Stomach (tissue), 9 donors: ENCODE data around the gene SIM2. TPM values are rescaled to one million over a fixed set of nuclear protein-coding genes. Genes with fewer than 3 reads are reported as not detected.

Experiments used
- DNase-seq, 2 donors: peaks; one replicate each; pipeline versions ENCODE4 v3.0.0 to v3.0.0-alpha.2; 2013 to 2019
- H3K27ac ChIP-seq, 5 donors: fragments of 200-600 bp in 4 of 5; sonication (generic) in 4 of 5; one replicate each; pipeline ENCODE4 v1.5.1; 2013 to 2019; ENCODE audit warnings: mild to moderate bottlenecking in 1 of 5, moderate library complexity in 1 of 5
- H3K27me3 ChIP-seq, 3 donors: fragments of 200-600 bp; sonication (generic); one replicate each; pipeline ENCODE4 v1.5.1; 2017 to 2019; ENCODE audit warnings: mixed run types in 1 of 3
- H3K36me3 ChIP-seq, 4 donors: fragments of 200-600 bp; sonication (generic); 1 replicate in 3 of 4; 2 replicates in 1 of 4; pipeline ENCODE4 v1.5.1; 2016 to 2019
- H3K4me1 ChIP-seq, 4 donors: fragments of 200-600 bp; sonication (generic); one replicate each; pipeline ENCODE4 v1.5.1; 2016 to 2019
- H3K4me3 ChIP-seq, 4 donors: fragments of 200-600 bp; sonication (generic) in 3 of 4; one replicate each; pipeline ENCODE4 v1.5.1; 2016 to 2019; ENCODE audit warnings: mild to moderate bottlenecking in 1 of 4
- H3K9me3 ChIP-seq, 4 donors: fragments of 200-600 bp; sonication (generic); one replicate each; pipeline ENCODE4 v1.5.1; 2016 to 2019
- EP300 ChIP-seq: sonication (generic); formaldehyde crosslinking; IDR thresholded peaks from one replicate; pipeline ENCODE4 v1.6.1; 2017; ENCODE audit warnings: antibody characterized with exemption
- POLR2A ChIP-seq, 4 donors: fragments of 450-650 bp; IDR thresholded peaks; one replicate each; pipeline ENCODE4 v1.6.1; 2016; ENCODE audit warnings: antibody characterized with exemption in 4 of 4, control low read depth in 2 of 4, mild to moderate bottlenecking in 1 of 4, moderate library complexity in 1 of 4
- POLR2AphosphoS5 ChIP-seq, 3 donors: sonication (generic); formaldehyde crosslinking; IDR thresholded peaks; one replicate each; pipeline ENCODE4 v1.6.1; 2016; ENCODE audit warnings: antibody characterized with exemption in 3 of 3
- WGBS, 5 donors: extraction: QIAGEN DNeasy Blood & Tissue Kit in 3 of 5; methylation state at CpG; one replicate each; pipeline versions ENCODE4 v1.1.5 to v1.1.7; 2013 to 2018; 5-methylcytosine and 5-hydroxymethylcytosine counted together
- intact Hi-C: fragments of 100-400 bp; cut with DNase I; formaldehyde crosslinking; loops from one replicate; pipeline ENCODE4 v1.15.1; 2023; ENCODE audit warnings: low total_unique reads
- polyA plus RNA-seq, 3 donors: library from polyadenylated mRNA; stranded (reverse); fragments of 200-250 nt; gene quantifications; one replicate each; pipeline ENCODE4 v1.2.3, GENCODE V29; 2013
- total RNA-seq, 5 donors: library from RNA; depleted of rRNA; stranded (reverse); fragments of >200 nt; gene quantifications; one replicate each; pipeline versions ENCODE4 v1.1.0 to v1.2.3, GENCODE V29; 2014 to 2016
- TF ChIP-seq, protein P1 (sequence below), 7 experiments: fragments of 450-650 bp in 4 of 7; fragments of 200-600 bp in 3 of 7; sonication (generic) in 3 of 7; IDR thresholded peaks; one replicate each; pipeline ENCODE4 v1.5.1; 2016 to 2019; ENCODE audit warnings: antibody characterized with exemption in 7 of 7, control low read depth in 2 of 7, mild to moderate bottlenecking in 1 of 7
- donor health status: healthy with polysubstance abuse.
- donor health status: Bipolar disorder and iron deficiency.
- donor health status: healthy.

SIM2 gene
- total and polyA plus RNA-seq, 8 donors, result 3.3 to 28.3 (median 14.0) TPM; not detected in 1

DNA sequence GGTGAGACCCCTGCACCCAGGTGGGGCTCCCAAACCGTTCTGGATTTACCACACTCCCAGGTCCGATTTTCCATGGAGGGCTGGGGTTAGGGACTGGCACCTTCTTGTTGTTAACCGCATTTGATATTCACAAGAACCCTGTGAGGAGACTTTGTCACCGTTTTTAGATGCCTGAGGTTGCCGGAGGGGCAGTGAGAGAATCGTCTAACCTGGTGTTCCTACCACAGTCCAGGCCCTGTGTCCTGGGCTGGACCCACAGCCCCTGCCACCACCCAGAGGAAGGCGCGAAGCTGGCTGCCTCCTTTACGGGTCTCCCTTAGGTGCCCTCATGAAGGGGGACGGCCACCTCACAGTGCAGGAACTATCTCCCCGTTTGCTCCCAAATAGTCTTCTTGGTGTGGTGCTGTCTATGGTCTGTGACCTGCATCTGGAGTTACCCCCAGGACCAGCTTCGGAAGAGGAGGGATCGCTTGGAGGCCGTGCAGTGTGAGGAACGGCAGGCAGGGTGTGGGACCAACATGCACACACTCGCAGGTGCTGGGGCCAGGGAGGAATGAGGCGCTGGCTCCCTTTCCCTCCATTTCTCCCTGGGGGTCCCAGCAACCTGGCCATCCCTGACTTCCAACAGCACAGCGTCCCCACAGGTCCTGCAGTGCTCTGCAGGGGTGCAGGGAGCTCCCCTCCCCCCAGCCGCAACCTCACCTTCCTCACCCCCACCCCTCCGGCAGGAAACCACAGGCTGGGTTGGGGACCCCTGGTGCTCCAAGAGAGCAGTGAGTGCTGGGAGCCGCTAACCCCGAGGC is 7.0 kb downstream of the SIM2 start:
- intact Hi-C loops, result no loop called here
- H3K9me3 ChIP-seq, result no peaks in the 10 kb centered on the region
- 31 to 46% (median 37%) methylated on average over 18 to 22 of the region's 22 CpGs for WGBS, 5 donors
- DNase-seq, result peak in 1 of 2 donors; percentile 53
- peaks cover 52 to 82% (median 75%) of the 10 kb centered on the region in 4 donors for H3K4me1 ChIP-seq
- H3K36me3 ChIP-seq, result no peaks in the 10 kb centered on the region
- TF ChIP-seq, protein P1, sequence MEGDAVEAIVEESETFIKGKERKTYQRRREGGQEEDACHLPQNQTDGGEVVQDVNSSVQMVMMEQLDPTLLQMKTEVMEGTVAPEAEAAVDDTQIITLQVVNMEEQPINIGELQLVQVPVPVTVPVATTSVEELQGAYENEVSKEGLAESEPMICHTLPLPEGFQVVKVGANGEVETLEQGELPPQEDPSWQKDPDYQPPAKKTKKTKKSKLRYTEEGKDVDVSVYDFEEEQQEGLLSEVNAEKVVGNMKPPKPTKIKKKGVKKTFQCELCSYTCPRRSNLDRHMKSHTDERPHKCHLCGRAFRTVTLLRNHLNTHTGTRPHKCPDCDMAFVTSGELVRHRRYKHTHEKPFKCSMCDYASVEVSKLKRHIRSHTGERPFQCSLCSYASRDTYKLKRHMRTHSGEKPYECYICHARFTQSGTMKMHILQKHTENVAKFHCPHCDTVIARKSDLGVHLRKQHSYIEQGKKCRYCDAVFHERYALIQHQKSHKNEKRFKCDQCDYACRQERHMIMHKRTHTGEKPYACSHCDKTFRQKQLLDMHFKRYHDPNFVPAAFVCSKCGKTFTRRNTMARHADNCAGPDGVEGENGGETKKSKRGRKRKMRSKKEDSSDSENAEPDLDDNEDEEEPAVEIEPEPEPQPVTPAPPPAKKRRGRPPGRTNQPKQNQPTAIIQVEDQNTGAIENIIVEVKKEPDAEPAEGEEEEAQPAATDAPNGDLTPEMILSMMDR (IDR thresholded peaks at IDR 0.05), result peak in 4 of 7 experiments; percentile 20 to 60 (median 38)
- TF ChIP-seq POLR2AphosphoS5 (IDR thresholded peaks at IDR 0.05), result no peak
- H3K4me3 ChIP-seq, result peak overlapping the region in 2 of 4 donors; percentile 54 to 69
- peak overlapping the region; percentile 30 to 89 (median 48) for H3K27ac ChIP-seq
- peaks cover 46 to 100% (median 100%) of the 10 kb centered on the region in 3 donors for H3K27me3 ChIP-seq

DNA sequence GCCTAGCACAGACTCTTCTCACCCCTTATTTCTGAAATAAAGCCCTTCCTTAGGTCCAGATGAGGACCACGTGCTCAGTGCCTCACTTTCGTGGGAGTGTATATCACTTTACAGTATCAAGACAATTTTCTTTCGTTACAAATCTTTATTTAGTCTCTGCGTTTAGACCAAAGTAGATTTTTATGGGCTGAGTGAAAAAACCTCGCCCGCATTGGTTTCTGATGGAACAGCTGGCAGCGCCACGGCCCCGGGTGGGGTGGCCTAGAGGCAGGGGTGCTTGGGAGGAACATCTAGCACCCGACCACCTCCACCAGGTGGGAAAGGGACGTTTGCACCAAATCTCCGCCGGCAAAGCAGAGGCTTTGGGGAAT is 7.6 kb downstream of the SIM2 start:
- H3K4me1 ChIP-seq, result peaks cover 46 to 76% (median 69%) of the 10 kb centered on the region in 4 donors
- H3K4me3 ChIP-seq, result peak overlapping the region in 2 of 4 donors; percentile 34 to 69
- WGBS, 5 donors, result 31 to 48% (median 38%) methylated on average over 13 of the region's 13 CpGs
- no peak for DNase-seq
- peaks cover 46 to 100% (median 95%) of the 10 kb centered on the region in 3 donors for H3K27me3 ChIP-seq
- intact Hi-C loops, result no loop called here
- TF ChIP-seq, protein P1 (IDR thresholded peaks at IDR 0.05), result peak in 1 of 7 experiments; percentile 3
- TF ChIP-seq POLR2A (IDR thresholded peaks at IDR 0.05), result no peak
- no peak for TF ChIP-seq POLR2AphosphoS5 (IDR thresholded peaks at IDR 0.05)
- no peak for TF ChIP-seq EP300
- no peaks in the 10 kb centered on the region for H3K9me3 ChIP-seq
- peak overlapping the region in 2 of 5 donors; percentile 88 to 89 for H3K27ac ChIP-seq
- no peaks in the 10 kb centered on the region for H3K36me3 ChIP-seq

DNA sequence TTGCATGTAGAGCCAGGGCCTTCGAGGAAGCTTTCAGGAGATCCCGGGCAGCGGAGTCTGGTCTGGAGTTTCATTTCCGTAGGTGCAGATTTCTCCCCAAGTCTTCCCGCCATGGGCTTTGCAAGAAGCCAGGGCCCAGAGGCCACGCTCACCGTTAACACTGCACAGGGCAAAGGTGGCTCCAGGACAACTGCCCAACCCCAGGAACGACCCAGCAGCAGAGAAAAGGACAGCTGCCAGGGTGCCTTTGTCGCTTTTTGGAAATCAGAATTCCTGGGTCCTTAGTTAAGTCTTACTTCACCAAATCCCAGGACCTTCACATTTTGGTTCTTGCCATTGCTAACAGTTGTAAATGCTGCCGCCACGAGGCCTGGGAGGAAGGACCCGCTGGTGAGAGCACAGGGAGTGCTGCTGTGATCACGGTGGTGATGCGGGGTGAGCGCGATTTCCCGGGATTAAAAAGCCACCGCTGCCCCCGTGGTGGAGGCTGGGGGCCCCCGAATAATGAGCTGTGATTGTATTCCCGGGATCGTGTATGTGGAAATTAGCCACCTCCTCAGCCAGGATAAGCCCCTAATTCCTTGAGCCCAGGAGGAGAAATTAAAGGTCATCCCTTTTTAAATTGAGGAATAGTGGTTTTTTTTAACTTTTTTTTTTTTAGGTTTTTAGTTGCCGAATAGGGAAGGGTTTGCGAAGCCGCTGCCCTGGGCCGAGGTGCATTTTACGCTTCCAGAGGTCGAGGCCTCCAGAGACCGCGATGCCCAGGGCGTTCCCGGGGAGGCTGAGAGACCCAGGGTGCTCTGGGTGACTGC is 8.2 kb downstream of the SIM2 start:
- H3K4me3 ChIP-seq, result peak overlapping the region in 2 of 4 donors; percentile 34 to 69
- peak in 1 of 2 donors; percentile 54 for DNase-seq
- no peaks in the 10 kb centered on the region for H3K9me3 ChIP-seq
- TF ChIP-seq EP300 (no peak), POLR2A (IDR thresholded peaks at IDR 0.05) (no peak), POLR2AphosphoS5 (IDR thresholded peaks at IDR 0.05) (no peak)
- TF ChIP-seq, protein P1 (IDR thresholded peaks at IDR 0.05), result no peak
- 32 to 58% (median 44%) methylated on average over 31 to 32 of the region's 32 CpGs for WGBS, 5 donors
- peak overlapping the region in 3 of 5 donors; percentile 67 to 89 (median 88) for H3K27ac ChIP-seq
- intact Hi-C loops, result no loop called here
- H3K4me1 ChIP-seq, result peaks cover 43 to 71% (median 65%) of the 10 kb centered on the region in 4 donors
- H3K27me3 ChIP-seq, result peaks cover 46 to 100% (median 88%) of the 10 kb centered on the region in 3 donors
- H3K36me3 ChIP-seq, result no peaks in the 10 kb centered on the region

DNA sequence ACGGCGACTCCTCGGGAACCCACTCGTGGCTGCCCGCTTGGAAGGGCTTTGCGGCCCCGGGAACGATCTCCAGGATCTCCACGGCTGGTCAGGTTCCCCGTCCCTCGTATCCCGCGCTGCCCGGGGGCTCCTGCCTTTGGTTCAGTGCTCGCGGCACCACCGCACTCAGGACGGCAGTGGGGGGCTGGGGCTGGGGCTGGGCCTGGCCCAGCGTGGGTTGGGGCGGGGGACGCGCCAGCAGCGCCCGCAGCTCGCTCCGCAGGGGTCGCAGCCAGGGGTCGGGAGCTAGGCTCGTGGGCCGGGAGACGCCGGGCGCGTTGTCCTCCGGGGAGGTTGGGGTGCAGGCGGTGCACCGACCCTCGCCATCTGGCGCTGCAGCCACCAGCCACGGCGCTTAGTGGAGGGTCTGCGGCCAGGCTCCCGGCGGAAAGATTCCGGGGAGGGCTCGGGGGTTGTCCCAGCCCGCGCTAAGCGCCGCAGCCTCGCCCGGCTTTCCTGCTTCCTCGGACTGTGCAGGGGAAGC is 8.9 kb downstream of the SIM2 start:
- intact Hi-C loops, result no loop called here
- Histone ChIP-seq H3K4me3 (peak overlapping the region; percentile 22 to 69 (median 28)), H3K27ac (peak overlapping the region in 3 of 5 donors; percentile 67 to 89 (median 88)), H3K27me3 (peaks cover 46 to 100% (median 81%) of the 10 kb centered on the region in 3 donors), H3K4me1 (peaks cover 43 to 76% (median 63%) of the 10 kb centered on the region in 4 donors), H3K36me3 (no peaks in the 10 kb centered on the region), H3K9me3 (no peaks in the 10 kb centered on the region)
- WGBS, 5 donors, result 30 to 58% (median 45%) methylated on average over 14 to 53 of the region's 53 CpGs
- DNase-seq, result no peak
- TF ChIP-seq EP300 (no peak), POLR2A (IDR thresholded peaks at IDR 0.05) (no peak), POLR2AphosphoS5 (IDR thresholded peaks at IDR 0.05) (no peak)
- TF ChIP-seq, protein P1 (IDR thresholded peaks at IDR 0.05), result no peak
